22Rv1 (cell line): Measurements from ENCODE around the gene CXCL14.

Source experiments
- CTCF ChIP-seq: fragments of 450-650 bp; IDR thresholded peaks from 2 replicates; pipeline ENCODE4 v1.5.1; 2017; ENCODE audit warnings: mild to moderate bottlenecking
- ZFX ChIP-seq: fragments of 450-650 bp; IDR thresholded peaks from 2 replicates; pipeline ENCODE4 v1.6.1; 2017; ENCODE audit warnings: antibody characterized with exemption, borderline replicate concordance

- TF ChIP-seq CTCF (no peak), ZFX (no peak)
Measured at GRCh38 chr5:135605221-135605620, 26.4 kb upstream of the CXCL14 start.
